ENCODE data around the gene NOTCH2.

DNA sequence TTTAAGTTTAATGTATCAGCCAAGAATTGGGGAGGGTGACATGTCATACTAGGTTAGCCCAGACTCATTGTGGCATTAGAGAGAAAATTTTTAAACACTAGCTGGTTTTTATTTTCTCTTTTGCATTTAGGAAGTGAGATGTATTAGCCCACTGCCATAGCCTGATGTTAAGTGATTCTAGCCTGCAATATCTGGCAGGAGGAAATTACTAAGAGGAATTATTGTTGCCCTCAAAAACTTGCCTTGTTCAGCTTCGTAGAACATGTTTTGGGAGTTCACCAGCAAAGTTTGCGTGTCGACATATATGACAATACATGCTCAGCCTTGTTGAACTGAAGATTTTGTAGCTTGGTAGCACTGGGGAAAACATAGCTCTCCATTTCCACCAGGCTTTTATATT is 185.6 kb downstream of the NOTCH2 start:
- TF ChIP-seq, protein P1, sequence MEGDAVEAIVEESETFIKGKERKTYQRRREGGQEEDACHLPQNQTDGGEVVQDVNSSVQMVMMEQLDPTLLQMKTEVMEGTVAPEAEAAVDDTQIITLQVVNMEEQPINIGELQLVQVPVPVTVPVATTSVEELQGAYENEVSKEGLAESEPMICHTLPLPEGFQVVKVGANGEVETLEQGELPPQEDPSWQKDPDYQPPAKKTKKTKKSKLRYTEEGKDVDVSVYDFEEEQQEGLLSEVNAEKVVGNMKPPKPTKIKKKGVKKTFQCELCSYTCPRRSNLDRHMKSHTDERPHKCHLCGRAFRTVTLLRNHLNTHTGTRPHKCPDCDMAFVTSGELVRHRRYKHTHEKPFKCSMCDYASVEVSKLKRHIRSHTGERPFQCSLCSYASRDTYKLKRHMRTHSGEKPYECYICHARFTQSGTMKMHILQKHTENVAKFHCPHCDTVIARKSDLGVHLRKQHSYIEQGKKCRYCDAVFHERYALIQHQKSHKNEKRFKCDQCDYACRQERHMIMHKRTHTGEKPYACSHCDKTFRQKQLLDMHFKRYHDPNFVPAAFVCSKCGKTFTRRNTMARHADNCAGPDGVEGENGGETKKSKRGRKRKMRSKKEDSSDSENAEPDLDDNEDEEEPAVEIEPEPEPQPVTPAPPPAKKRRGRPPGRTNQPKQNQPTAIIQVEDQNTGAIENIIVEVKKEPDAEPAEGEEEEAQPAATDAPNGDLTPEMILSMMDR (IDR thresholded peaks at IDR 0.05) = no peak
- TF ChIP-seq POLR2A (IDR thresholded peaks at IDR 0.05) = no peak
